Measurements from ENCODE around the gene PHGDH. TPM values are rescaled to one million over a fixed set of nuclear protein-coding genes. Genes with fewer than 3 reads are reported as not detected.
A peak's percentile ranks its signal among the peaks of the same experiment; 100 is the strongest.

PHGDH gene
- total and polyA plus RNA-seq, 2 of the 13 experiments (the other 11 are each of a cell fraction or from before 2014, with no cell fraction given), result 95.8 to 133 TPM

DNA sequence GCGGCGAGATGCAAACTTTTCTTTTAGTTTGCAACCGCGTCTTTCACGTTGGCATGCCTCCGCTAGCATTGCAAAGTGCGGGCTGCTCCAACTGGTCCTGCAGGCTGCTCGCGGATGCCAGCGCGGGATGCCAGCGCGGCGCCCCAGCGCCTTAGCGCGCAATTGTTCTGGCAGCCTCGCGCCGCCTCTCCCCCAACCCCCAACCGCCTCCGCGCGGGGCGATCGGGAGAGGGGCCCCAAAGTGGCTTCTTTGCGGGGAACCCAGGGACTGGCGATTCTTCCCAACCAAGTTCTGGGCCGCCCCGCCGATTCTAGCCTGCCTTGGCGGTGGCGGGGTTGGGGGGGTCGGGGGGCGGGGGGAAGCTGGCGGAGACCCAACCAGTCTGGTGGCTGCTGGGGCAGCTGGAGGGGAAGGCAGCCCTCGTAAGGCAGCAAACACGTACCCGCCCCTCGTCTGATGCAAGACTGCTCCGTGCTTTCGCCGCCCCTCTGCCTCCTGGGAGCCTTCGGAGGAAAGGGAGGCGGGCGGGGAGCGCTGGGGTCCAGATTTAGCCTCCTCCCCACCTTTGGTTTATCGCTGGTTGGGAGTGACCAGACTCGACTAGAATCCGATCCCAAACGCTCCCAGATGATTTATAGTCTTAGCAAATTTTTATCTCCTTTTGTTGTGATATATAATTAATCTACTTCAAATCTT is 756 bp downstream of the PHGDH start (continued):
- TF ChIP-seq AHR (CRISPR knock-in tag; IDR thresholded peaks at IDR 0.05) (0 out of 2 replicates have a peak, but pooled peaks have one; percentile 34), ZNF121 (CRISPR knock-in tag; IDR thresholded peaks at IDR 0.05) (no peak), CEBPB (IDR thresholded peaks at IDR 0.05; ENCODE audit: borderline replicate concordance, low read depth, low read length) (peak; percentile 91), ZNF768 (CRISPR knock-in tag; IDR thresholded peaks at IDR 0.05) (no peak), MTF2 (CRISPR knock-in tag; IDR thresholded peaks at IDR 0.05; ENCODE audit: borderline replicate concordance) (no peak), TCF7L2 (IDR thresholded peaks at IDR 0.05; ENCODE audit: low read depth, low read length) (no peak), ARNT (IDR thresholded peaks at IDR 0.05) (no peak), ZNF101 (CRISPR knock-in tag; IDR thresholded peaks at IDR 0.05; ENCODE audit: borderline replicate concordance, low read depth) (no peak), YEATS4 (CRISPR knock-in tag; IDR thresholded peaks at IDR 0.05; ENCODE audit: borderline replicate concordance) (peak; percentile 65; the same call in 1 of the 2 replicates), NKX3-1 (CRISPR knock-in tag; IDR thresholded peaks at IDR 0.05) (no peak), DMAP1 (CRISPR knock-in tag; IDR thresholded peaks at IDR 0.05) (peak; percentile 87), THAP11 (CRISPR knock-in tag; IDR thresholded peaks at IDR 0.05) (peak; percentile 73), JDP2 (CRISPR knock-in tag; IDR thresholded peaks at IDR 0.05; ENCODE audit: borderline replicate concordance) (no peak), NONO (IDR thresholded peaks at IDR 0.05) (no peak), NONO (CRISPR knock-in tag; conservative IDR thresholded peaks at IDR 0.05) (no peak), ZNF282 (IDR thresholded peaks at IDR 0.05; ENCODE audit: partially characterized antibody) (no peak), POLR2AphosphoS5 (IDR thresholded peaks at IDR 0.05; ENCODE audit: low read depth, low read length) (no peak; the same call in 1 of the 2 replicates), ZNF17 (CRISPR knock-in tag; IDR thresholded peaks at IDR 0.05) (no peak)
- TF ChIP-seq, protein P1, sequence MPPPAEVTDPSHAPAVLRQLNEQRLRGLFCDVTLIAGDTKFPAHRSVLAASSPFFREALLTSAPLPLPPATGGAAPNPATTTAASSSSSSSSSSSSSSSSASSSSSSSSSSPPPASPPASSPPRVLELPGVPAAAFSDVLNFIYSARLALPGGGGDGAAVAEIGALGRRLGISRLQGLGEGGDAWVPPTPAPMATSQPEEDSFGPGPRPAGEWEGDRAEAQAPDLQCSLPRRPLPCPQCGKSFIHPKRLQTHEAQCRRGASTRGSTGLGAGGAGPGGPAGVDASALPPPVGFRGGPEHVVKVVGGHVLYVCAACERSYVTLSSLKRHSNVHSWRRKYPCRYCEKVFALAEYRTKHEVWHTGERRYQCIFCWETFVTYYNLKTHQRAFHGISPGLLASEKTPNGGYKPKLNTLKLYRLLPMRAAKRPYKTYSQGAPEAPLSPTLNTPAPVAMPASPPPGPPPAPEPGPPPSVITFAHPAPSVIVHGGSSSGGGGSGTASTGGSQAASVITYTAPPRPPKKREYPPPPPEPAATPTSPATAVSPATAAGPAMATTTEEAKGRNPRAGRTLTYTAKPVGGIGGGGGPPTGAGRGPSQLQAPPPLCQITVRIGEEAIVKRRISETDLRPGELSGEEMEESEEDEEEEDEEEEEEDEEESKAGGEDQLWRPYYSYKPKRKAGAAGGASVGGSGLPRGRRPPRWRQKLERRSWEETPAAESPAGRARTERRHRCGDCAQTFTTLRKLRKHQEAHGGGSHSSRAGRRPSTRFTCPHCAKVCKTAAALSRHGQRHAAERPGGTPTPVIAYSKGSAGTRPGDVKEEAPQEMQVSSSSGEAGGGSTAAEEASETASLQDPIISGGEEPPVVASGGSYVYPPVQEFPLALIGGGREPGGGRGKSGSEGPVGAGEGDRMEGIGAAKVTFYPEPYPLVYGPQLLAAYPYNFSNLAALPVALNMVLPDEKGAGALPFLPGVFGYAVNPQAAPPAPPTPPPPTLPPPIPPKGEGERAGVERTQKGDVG (CRISPR knock-in tag; IDR thresholded peaks at IDR 0.05; ENCODE audit: borderline replicate concordance), result no peak
- TF ChIP-seq, protein P2, sequence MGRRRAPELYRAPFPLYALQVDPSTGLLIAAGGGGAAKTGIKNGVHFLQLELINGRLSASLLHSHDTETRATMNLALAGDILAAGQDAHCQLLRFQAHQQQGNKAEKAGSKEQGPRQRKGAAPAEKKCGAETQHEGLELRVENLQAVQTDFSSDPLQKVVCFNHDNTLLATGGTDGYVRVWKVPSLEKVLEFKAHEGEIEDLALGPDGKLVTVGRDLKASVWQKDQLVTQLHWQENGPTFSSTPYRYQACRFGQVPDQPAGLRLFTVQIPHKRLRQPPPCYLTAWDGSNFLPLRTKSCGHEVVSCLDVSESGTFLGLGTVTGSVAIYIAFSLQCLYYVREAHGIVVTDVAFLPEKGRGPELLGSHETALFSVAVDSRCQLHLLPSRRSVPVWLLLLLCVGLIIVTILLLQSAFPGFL (CRISPR knock-in tag; IDR thresholded peaks at IDR 0.05), result no peak
- TF ChIP-seq, protein P3, sequence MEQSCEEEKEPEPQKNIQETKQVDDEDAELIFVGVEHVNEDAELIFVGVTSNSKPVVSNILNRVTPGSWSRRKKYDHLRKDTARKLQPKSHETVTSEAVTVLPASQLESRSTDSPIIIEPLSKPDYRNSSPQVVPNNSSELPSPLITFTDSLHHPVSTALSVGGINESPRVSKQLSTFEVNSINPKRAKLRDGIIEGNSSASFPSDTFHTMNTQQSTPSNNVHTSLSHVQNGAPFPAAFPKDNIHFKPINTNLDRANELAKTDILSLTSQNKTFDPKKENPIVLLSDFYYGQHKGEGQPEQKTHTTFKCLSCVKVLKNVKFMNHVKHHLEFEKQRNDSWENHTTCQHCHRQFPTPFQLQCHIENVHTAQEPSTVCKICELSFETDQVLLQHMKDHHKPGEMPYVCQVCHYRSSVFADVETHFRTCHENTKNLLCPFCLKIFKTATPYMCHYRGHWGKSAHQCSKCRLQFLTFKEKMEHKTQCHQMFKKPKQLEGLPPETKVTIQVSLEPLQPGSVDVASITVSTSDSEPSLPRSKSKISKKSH (CRISPR knock-in tag; IDR thresholded peaks at IDR 0.05; ENCODE audit: borderline replicate concordance), result no peak
- TF ChIP-seq, protein P4, sequence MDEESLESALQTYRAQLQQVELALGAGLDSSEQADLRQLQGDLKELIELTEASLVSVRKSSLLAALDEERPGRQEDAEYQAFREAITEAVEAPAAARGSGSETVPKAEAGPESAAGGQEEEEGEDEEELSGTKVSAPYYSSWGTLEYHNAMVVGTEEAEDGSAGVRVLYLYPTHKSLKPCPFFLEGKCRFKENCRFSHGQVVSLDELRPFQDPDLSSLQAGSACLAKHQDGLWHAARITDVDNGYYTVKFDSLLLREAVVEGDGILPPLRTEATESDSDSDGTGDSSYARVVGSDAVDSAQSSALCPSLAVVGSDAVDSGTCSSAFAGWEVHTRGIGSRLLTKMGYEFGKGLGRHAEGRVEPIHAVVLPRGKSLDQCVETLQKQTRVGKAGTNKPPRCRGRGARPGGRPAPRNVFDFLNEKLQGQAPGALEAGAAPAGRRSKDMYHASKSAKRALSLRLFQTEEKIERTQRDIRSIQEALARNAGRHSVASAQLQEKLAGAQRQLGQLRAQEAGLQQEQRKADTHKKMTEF (CRISPR knock-in tag; IDR thresholded peaks at IDR 0.05), result 0 out of 2 replicates have a peak, but pooled peaks have one; percentile 4
- TF ChIP-seq, protein P5, sequence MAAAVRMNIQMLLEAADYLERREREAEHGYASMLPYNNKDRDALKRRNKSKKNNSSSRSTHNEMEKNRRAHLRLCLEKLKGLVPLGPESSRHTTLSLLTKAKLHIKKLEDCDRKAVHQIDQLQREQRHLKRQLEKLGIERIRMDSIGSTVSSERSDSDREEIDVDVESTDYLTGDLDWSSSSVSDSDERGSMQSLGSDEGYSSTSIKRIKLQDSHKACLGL (CRISPR knock-in tag; IDR thresholded peaks at IDR 0.05), result no peak

Measured in HepG2 (cell line).